ENCODE measurements around the gene CNNM2. TPM values are rescaled to one million over a fixed set of nuclear protein-coding genes. Genes with fewer than 3 reads are reported as not detected.
"Not testable (repeated sequence)": the region's sequence is repeated elsewhere in the genome, so short reads cannot be mapped to it uniquely, and the experiment has no call there.

The CNNM2 gene
- total and polyA plus RNA-seq, 8 donors, result 6.0 to 10.3 (median 8.3) TPM

GRCh38 chr10:103058034-103058433 is 139.9 kb downstream of the CNNM2 start:
- ATAC-seq (no peak), DNase-seq (no peak)
- no peaks in the 10 kb centered on the region for H3K36me3 ChIP-seq
- H3K4me3 ChIP-seq, result no peak overlapping the region
- peaks cover 0 to 16% of the 10 kb centered on the region in 2 donors for H3K4me1 ChIP-seq
- H3K27me3 ChIP-seq, result no peaks in the 10 kb centered on the region
- no peaks in the 10 kb centered on the region for H3K9me3 ChIP-seq
- H3K27ac ChIP-seq, result no peak overlapping the region
- no peak for TF ChIP-seq CTCF (IDR thresholded peaks at IDR 0.05)
- intact Hi-C loops (cut with DNase I), result no loop called here

- H3K27ac ChIP-seq, result no peak overlapping the region
- no peaks in the 10 kb centered on the region for H3K9me3 ChIP-seq
- H3K4me1 ChIP-seq, result no peaks in the 10 kb centered on the region
- no peaks in the 10 kb centered on the region for H3K27me3 ChIP-seq
- intact Hi-C loops (cut with DNase I), result no loop called here
- DNase-seq, result no peak
- no peak for TF ChIP-seq CTCF (IDR thresholded peaks at IDR 0.05)
- no peak overlapping the region for H3K4me3 ChIP-seq
- H3K36me3 ChIP-seq, result no peaks in the 10 kb centered on the region
- ATAC-seq, result no peak
Observed at GRCh38 chr10:103060575-103060974, 142.5 kb downstream of the CNNM2 start.

GRCh38 chr10:103062854-103063590 is 144.9 kb downstream of the CNNM2 start:
- no peak overlapping the region for H3K4me3 ChIP-seq
- no peaks in the 10 kb centered on the region for H3K9me3 ChIP-seq
- no peaks in the 10 kb centered on the region for H3K4me1 ChIP-seq
- no peak for TF ChIP-seq CTCF (IDR thresholded peaks at IDR 0.05)
- no peaks in the 10 kb centered on the region for H3K27me3 ChIP-seq
- no peak overlapping the region for H3K27ac ChIP-seq
- intact Hi-C loops (cut with DNase I), result no loop called here
- DNase-seq (no peak), ATAC-seq (no peak)
- H3K36me3 ChIP-seq, result no peaks in the 10 kb centered on the region

- Histone ChIP-seq H3K27ac (no peak overlapping the region), H3K36me3 (no peaks in the 10 kb centered on the region), H3K4me1 (peaks cover 0 to 5% of the 10 kb centered on the region in 2 donors), H3K27me3 (no peaks in the 10 kb centered on the region), H3K9me3 (no peaks in the 10 kb centered on the region), H3K4me3 (no peak overlapping the region)
- TF ChIP-seq CTCF (IDR thresholded peaks at IDR 0.05), result no peak
- intact Hi-C loops (cut with DNase I), result loop anchor here in 1 of 2 donors (5.0 kb wide), 1 partner anchor 148 kb away; the partner anchor contains the start of gene CNNM2
- no peak for ATAC-seq
- DNase-seq, result no peak
Observed at GRCh38 chr10:103064956-103065355, 146.9 kb downstream of the CNNM2 start.

GRCh38 chr10:103066141-103067098 is 148.3 kb downstream of the CNNM2 start:
- Histone ChIP-seq H3K36me3 (no peaks in the 10 kb centered on the region), H3K27me3 (no peaks in the 10 kb centered on the region), H3K27ac (no peak overlapping the region), H3K4me1 (peaks cover 0 to 10% of the 10 kb centered on the region in 2 donors), H3K9me3 (no peaks in the 10 kb centered on the region), H3K4me3 (no peak overlapping the region)
- ATAC-seq (no peak), DNase-seq (peak in 1 of 4 donors; percentile 75)
- intact Hi-C loops (cut with DNase I), result loop anchor here in 1 of 2 donors (5.0 kb wide), 1 partner anchor 149 kb away; the partner anchor contains the start of gene CNNM2
- TF ChIP-seq CTCF (IDR thresholded peaks at IDR 0.05), result no peak

GRCh38 chr10:103067099-103067477 is 149.0 kb downstream of the CNNM2 start:
- H3K27ac ChIP-seq, H3K36me3 ChIP-seq, DNase-seq, H3K4me3 ChIP-seq, ATAC-seq, H3K27me3 ChIP-seq, H3K4me1 ChIP-seq, H3K9me3 ChIP-seq: not testable (repeated sequence)
- intact Hi-C loops (cut with DNase I), result loop anchor here in 1 of 2 donors (5.0 kb wide), 1 partner anchor 150 kb away; the partner anchor contains the start of gene CNNM2
